HG03039 (cell line): Measurements from ENCODE around the gene TBCE.
"Not testable (repeated sequence)": the region's sequence is repeated elsewhere in the genome, so short reads cannot be mapped to it uniquely, and the experiment has no call there.

ENCODE experiments used
- ATAC-seq: cut with Tn5 transposase; IDR thresholded peaks from one replicate; pipeline ENCODE4 v1.9.1; 2021; ENCODE audit warnings: mild to moderate bottlenecking, moderate library complexity; ENCODE audit not compliant: unreplicated experiment

The TBCE gene

DNA sequence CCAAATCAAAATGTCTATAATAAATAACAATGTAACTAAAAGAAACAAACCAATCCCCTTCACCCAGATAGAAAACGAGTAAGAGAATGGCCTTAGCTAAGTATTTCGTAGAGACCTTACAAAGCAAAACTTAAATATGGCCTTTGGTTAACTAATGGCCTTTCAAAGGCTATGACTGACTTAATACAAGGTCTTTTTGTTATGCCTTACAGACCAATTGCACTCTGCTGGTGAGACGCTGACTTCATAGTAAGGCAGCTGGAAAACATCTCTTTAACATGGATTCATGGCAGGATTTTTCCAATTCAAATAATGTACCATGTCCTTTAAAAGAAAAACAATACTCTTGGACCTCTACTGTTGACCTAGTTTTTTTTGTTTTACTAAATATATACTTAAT lies 15.8 kb upstream of the TBCE start:
- no peak for ATAC-seq

DNA sequence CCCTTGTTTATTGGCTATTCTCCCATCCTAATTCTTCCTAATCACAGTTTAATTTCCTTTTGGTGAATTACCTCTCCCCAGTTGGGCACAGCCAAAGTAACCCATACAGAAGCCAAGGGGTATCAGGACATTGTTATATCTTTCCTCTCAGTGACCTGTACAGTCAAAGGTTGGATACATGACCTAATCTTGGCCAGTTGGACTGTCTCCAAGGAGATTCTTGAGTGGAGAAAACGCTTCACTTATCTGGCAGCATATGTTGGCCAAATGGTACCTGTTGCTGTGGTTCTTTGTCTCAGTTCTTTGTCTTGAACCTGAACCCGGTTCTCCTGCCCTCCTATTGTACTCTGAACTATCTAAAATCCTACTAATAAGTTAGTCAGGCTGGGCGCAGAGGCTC lies 15.3 kb upstream of the TBCE start:
- no peak for ATAC-seq

DNA sequence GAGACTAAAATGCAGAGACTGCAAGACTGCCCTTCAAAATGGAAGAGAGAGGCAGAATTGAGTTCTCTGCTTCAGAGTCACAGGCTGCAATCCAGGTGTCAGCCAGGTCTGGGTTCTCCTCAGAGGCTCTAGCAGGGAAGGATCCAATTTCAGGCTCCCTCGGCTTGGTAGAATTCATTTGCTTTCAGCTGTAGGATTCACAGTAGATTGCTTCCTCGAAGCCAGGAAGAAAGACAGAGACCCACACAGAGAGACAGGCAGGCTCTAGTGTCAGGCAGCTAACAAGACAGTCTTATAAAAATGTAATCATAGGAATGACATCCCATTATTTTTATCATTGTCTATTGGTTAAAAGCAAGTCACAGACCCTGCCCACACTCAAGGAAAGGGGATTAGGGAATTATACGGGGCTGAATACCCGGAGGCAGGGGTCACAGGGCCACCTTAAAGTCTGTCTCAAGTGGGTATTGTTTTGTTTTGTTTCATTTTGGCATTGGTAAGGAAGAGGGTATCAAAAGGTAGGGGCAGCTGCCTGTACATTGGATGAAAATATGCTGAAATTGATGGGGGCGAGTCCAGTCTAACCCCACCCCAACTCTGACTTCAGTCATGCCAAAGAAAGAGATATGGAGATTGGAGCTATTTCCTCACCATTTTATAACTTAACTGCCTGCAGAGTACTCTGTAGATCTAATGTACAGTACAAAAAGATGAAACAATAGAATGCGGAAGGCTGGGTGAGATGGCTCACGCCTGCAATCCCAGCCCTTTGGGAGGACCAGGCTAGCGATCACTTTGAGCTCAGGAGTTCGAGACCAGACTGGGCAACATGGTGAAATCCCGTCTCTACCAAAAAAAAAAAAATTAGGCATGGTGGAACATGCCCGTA lies 9.5 kb upstream of the TBCE start:
- ATAC-seq = no peak

DNA sequence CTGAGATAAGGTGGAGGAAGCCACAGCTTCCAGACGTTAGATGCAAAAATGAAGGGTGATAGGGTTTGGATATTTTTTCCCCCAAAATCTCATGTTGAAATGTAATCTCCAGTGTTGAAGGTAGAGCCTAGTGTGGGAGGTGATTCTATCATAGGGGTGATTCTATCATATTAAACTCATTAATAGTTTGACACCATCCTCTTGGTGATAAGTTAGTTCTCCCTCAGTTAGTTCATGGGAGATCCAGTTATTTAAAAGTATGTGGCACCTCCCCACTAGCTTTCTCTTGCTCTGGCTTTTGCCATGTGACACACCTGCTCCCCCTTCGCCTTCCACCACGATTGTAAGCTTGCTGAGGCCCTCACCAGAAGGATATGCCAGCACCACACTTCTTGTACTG lies 8.3 kb upstream of the TBCE start:
- ATAC-seq = no peak

DNA sequence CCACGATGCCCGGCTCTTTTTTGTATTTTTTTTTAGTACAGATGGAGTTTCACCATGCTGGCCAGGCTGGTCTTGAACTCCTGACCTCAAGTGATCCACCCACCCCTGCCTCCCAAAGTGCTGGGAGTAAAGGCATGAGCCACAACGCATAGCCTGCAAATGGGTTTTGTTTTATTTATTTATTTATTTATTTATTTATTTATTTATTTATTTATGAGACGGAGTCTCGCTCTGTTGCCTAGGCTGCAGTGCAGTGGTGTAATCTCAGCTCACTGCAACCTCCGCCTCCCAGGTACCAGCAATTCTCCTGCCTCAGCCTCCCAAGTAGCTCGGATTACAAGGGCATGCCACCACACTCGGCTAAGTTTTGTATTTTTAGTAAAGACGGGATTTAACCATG lies 3.0 kb upstream of the TBCE start:
- ATAC-seq = not testable (repeated sequence)

DNA sequence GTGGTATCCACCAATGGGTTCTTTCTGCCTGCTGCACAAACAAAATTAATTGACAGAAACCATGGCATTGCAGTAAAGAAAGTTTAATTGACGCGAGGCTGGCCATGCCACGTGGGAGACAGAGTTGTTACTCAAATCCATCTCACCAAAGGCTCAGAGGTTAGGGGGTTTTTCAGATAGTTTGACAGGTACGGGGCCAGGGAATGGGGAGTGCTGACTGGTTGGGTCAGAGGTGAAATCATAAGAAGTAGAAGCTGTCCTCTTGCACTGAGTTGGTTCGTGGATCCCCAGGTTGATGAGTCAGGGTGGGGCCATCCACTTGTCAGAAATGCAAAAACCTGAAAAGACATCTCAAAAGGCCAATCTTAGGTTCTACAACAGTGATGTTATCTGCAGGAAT lies 941 bp upstream of the TBCE start:
- ATAC-seq = no peak

DNA sequence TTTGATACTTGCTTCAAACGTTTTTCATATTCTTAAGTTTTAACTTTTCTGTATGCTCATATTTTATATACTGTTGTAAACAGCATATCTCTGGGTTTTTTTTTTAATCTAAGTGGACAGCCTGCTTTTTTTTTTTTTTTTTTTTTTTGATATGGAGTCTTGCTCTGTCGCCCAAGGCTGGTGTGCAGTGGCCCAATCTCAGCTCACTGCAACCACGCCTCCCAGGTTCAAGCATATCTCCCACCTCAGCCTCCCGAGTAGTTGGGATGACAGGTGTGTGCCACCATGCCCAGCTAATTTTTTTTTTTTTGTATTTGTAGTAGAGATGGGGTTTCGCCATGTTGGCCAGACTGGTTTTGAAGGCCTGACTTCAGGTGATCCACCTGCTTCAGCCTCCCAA lies 1.2 kb downstream of the TBCE start:
- no peak for ATAC-seq

DNA sequence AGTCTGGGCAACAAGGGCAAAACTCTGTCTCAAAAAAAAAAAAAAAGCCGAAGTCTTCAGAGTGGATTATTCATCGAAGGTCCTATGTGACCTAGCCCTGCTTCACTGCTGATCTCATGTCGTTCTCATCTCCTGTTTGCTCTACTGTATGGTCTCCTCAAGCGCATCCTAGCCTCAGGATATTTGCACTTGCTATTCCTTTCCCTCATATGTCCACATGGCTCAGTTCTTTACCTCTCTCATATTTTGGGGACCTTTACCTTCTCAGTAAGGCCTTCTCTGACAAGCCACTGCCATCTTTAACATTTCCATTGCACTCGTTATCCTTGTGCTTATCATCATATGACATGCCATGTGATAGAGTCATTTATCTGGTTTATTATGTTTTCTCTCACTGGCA lies 2.6 kb downstream of the TBCE start:
- no peak for ATAC-seq

DNA sequence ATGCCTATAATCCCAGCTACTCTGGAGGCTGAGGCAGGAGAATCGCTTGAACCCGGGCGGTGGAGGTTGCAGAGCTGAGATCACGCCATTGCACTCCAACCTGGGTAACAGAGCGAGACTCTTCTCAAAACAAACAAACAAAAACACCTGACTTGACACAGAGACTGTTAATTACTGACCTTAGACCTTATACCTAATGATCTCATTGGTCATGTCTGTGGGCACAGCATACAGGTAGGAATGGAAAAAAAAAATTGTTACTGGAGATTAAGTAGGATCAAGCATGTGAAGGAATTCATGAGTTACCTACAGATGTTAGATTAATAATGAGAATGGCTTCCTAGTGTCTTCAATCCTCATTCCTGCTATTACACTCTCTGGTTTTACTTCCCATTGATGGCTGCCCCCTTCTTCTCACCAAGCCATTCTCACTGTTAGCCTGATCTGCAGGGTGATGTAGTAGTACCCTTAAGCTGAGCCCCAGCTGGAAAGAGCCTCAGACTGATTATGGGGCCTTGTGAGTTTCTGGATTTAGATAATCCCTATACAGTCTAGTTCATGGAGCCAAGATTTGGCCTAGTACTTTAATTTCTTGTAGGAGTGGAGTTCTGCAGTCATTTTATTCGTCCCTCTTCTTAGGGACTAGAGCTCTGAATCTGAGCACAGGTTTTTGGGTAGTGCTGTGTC lies 8.8 kb downstream of the TBCE start:
- ATAC-seq = no peak

DNA sequence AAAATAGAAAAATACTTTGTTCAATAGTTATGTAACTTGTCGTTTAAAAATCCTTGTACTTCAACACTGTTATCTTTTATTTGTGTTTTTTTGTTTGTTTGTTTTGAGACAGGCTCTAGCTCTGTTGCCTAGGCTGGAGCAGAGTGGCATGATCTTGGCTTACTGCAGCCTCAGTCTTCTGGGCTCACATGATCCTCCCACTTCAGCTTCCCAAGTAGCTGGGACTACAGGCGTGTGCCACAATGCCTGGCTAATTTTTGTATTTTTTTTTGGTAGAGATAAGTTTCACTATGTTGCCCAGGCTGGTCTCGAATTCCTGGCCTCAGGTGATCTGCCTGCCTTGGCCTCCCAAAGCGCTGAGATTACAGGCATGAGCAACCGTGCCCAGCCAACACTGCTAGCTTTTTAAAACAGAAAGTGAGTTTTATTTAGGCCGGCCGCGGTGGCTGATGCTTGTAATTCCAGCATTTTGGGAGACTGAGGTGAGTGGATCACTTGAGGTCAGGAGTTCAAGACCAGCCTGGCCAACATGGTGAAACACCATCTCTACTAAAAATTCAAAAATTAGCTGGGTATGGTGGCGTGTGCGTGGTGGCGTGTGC lies 11.0 kb downstream of the TBCE start:
- not testable (repeated sequence) for ATAC-seq

DNA sequence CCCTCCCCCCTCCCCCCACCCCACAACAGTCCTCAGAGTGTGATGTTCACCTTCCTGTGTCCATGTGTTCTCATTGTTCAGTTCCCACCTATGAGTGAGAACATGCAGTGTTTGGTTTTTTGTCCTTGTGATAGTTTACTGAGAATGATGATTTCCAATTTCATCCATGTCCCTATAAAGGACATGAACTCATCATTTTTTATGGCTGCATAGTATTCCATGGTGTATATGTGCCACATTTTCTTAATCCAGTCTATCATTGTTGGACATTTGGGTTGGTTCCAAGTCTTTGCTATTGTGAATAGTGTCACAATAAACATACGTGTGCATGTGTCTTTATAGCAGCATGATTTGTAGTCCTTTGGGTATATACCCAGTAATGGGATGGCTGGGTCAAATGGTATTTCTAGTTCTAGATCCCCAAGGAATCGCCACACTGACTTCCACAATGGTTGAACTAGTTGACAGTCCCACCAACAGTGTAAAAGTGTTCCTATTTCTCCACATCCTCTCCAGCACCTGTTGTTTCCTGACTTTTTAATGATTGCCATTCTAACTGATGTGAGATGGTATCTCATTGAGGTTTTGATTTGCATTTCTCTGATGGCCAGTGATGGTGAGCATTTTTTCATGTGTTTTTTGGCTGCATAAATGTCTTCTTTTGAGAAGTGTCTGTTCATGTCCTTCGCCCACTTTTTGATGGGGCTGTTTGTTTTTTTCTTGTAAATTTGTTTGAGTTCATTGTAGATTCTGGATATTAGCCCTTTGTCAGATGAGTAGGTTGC lies 14.9 kb downstream of the TBCE start:
- not testable (repeated sequence) for ATAC-seq

DNA sequence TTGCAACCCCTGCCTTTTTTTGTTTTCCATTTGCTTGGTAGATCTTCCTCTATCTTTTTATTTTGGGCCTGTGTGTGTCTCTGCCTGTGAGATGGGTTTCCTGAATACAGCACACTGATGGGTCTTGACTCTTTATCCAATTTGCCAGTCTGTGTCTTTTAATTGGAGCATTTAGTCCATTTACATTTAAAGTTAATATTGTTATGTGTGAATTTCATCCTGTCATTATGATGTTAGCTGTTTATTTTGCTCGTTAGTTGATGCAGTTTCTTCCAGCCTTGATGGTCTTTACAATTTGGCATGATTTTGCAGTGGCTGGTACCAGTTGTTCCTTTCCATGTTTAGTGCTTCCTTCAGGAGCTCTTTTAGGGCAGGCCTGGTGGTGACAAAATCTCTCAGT lies 18.4 kb downstream of the TBCE start:
- ATAC-seq = not testable (repeated sequence)

DNA sequence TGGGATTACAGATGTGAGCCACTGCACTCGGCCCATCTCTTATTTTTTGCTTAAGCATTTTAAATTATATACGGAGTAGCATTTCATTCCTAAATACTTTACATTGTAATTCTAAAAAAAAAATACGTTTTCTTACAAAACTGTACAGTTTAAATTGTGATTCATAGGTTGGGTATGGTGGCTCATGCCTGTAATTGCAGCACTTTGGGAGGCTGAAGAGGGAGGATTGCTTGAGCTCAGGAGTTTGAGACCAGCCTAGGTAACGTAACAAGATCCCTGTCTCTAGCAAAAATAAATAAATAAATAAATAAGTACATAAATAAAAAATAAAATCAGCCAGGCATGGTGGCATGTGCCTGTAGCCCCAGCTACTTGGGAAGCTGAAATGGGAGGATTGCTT lies 24.6 kb downstream of the TBCE start:
- no peak for ATAC-seq

DNA sequence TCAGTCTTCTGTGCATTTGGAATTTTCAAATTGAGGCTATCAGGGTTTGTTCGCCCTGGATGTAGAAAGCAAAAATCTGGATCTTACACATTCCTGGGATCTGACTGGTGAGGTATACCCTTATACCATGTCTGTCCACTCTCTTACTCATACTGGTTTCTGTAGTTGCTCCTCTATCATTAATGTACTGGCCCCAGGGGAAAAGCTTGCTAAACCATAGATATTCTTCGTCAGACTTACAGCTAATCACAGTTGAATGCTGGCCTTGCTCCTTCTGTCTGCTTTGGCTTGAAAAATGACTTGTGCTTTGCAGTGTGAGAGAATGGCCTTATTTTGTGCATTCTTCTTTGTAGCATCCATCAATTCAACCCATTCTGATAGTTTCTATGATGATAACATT lies 30.5 kb downstream of the TBCE start:
- no peak for ATAC-seq

DNA sequence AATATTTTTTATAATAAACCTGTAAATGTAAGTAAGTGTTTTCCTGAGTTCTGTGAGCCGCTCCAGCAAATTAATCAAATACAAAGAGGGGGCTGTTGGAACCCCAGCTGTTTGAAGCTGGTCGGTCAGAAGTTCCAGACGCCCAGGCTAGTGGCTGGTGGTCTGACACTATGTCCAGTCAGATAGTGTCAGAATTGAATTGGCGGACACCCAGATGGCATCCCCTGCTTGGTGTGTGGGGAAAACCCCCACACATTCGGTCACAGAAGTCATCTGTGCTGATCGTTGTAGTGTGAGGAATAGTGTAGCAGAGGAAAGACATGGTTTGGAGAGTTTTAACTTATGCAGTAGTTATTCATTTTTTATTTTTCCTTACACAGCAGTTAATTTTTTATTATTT lies 32.4 kb downstream of the TBCE start:
- no peak for ATAC-seq

DNA sequence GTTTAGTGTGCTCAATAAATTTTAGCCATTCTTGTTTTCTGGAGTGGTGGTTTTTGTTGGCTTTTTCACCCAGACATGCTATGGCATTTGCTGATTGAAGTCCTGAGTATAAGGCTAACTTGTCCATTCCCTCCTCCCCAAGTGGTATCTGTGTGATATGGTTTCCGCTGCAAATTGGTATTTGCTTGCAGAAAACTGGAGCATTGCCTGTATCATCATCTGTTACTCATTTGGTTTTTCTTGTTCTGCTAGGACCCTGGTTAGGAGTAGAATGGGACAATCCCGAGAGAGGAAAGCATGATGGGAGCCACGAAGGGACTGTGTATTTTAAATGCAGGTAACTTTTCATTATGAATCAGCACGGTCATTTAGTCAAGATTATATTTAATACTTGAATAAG lies 34.0 kb downstream of the TBCE start:
- no peak for ATAC-seq

DNA sequence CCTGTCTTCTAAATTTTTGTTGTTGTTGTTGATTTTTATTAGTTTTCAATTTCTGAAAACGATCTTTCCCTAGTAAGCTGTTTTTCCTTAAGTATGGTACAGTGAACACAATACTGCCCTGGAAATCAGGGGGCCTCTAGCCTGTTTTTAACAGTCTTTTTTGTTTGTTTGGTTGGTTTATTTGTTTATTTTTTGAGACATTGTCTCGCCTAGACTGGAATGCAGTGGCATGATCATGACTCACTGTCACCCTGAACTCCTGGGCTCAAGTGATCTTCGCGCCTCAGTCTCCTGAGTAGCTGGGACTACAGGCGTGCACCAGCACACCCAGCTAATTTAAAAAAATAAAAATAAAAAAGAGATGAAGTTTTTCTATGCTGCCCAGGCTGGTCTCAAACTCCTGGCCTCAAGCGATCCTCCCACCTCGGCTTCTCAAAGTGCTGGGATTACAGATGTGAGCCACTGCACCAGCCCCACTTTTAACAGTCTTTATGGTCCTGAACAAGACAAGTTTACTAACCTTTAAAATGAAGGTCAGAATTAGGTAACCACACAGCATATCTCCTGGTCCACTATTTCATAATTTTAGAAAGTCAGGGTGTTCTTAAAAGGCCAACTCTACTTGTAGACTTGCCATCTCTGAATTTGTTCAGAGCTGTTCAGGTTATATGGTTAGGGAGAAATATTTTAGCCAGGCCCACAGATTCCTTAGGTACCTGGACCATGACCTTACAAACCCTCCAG lies 35.4 kb downstream of the TBCE start:
- ATAC-seq = no peak

DNA sequence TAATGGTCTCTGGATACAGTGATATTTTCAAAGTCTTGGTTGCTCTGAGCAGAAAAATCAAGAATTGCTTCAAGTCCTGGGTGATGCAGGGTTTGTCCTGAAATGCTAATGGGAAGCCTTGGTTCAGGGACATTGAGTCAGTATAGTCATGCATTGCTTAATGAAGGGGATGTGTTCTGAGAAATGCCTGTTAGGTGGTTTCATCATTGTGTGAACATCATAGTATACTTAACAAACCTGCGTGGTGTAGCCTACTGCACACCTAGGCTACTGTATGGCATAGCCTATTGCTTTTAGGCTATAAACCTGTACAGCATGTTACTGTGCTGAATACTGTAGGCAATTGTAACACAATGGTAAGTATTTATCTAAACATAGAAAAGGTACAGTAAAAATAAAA lies 36.4 kb downstream of the TBCE start:
- ATAC-seq = no peak

DNA sequence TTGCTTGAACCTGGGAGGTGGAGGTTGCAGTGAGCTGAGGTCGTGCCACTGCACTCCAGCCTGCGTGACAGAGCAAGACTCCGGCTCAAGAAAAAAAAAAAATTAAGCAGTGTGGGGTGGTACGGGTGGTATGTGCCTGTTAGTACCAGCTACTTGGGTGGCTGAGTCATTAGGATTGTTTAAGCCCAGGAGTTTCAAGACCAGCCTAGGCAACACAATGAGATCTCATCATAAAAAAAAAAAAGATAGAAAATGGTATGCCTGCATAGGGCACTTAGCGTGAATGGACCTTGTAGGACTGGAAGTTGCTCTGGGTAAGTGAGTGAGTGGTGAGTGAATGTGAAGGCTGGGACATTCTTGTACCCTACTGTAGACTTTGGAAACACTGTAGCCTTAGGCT lies 37.0 kb downstream of the TBCE start:
- no peak for ATAC-seq

DNA sequence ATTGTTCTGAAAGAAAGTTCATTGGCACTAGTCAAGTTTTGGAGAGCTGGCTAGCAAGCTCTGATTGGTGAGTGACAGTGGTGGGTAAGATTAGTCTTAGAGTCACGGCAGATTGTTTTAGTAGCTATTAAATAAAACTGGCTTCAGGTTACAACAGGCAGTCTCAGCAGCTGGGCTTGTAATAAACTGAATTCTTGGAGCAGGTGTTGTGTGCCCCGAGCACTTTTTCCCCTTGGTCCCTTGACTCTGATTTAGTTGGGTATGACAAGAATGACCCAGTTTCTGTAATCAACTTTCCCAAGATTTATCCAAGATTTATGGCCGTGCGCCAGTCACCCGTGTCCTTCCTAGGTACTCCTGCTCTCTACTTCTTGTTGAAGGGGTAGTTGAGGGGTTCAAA lies 40.2 kb downstream of the TBCE start:
- no peak for ATAC-seq
